PC-3 (cell line): ENCODE measurements around the gene SPDYE3. TPM values are rescaled to one million over a fixed set of nuclear protein-coding genes. Genes with fewer than 3 reads are reported as not detected.

Source experiments
- ATAC-seq: fragments of 200-7000 bp; cut with Tn5 transposase; 2 replicates; pipeline ENCODE4 v1.9.1; 2020; ENCODE audit warnings: mild to moderate bottlenecking, moderate library complexity
- BruUV-seq: library from RNA; stranded (reverse); fragments of 400-500 nt; replicated peaks from 2 replicates; lab custom pipeline; 2021; lab: Mats Ljungman, UMichigan
- CTCF ChIA-PET: fragments of 300-600 bp; sonication (Branson Sonifier 250); formaldehyde crosslinking; loops from one replicate; lab custom pipeline; 2022; ENCODE audit warnings: antibody characterized with exemption; lab: Charles Lee
- POLR2A ChIA-PET: fragments of 300-600 bp; sonication (Branson Sonifier 250); formaldehyde crosslinking; loops from one replicate; lab custom pipeline; 2022; ENCODE audit warnings: antibody characterized with exemption; ENCODE audit not compliant: unreplicated experiment; lab: Charles Lee
- DNase-seq: peaks from one replicate; pipeline ENCODE4 v3.0.0-alpha.2; 2015
- H2AFZ ChIP-seq: fragments of 300-600 bp; sonication (generic); 2 replicates; pipeline ENCODE4 v1.6.0; 2016; ENCODE audit warnings: antibody characterized with exemption, low read length
- H3F3A ChIP-seq: fragments of 300-600 bp; sonication (generic); one replicate; pipeline ENCODE4 v1.6.0; 2017; ENCODE audit warnings: antibody characterized with exemption, low read length, control low read depth, mild to moderate bottlenecking; ENCODE audit not compliant: unreplicated experiment
- H3K27ac ChIP-seq: fragments of 300-600 bp; sonication (generic); 2 replicates; pipeline ENCODE4 v1.5.1; 2016; ENCODE audit warnings: mild to moderate bottlenecking, low read length
- H3K27me3 ChIP-seq: fragments of 300-600 bp; sonication (generic); 2 replicates; pipeline ENCODE4 v1.6.1; 2016; ENCODE audit warnings: low read length, mixed read lengths
- H3K36me3 ChIP-seq: fragments of 300-600 bp; sonication (generic); 2 replicates; pipeline ENCODE4 v1.6.1; 2016; ENCODE audit warnings: low read depth, mixed run types, low read length, mixed read lengths
- H3K4me1 ChIP-seq: fragments of 300-600 bp; sonication (generic); 2 replicates; pipeline ENCODE4 v1.5.1; 2016; ENCODE audit warnings: low read length; ENCODE audit not compliant: insufficient read depth
- H3K4me2 ChIP-seq: fragments of 300-600 bp; sonication (generic); 2 replicates; pipeline ENCODE4 v1.6.0; 2016; ENCODE audit warnings: low read length
- H3K4me3 ChIP-seq: fragments of 300-600 bp; sonication (generic); 2 replicates; pipeline ENCODE4 v1.5.1; 2016; ENCODE audit warnings: mild to moderate bottlenecking, low read length, mixed read lengths
- H3K79me2 ChIP-seq: fragments of 300-600 bp; sonication (generic); 2 replicates; pipeline ENCODE4 v1.6.1; 2017; ENCODE audit warnings: low read length, mixed read lengths
- H3K9ac ChIP-seq: fragments of 300-600 bp; sonication (generic); 2 replicates; pipeline ENCODE4 v1.6.0; 2016; ENCODE audit warnings: mild to moderate bottlenecking, low read length
- H3K9me2 ChIP-seq: fragments of 300-600 bp; sonication (generic); replicated peaks from 2 replicates; pipeline ENCODE4 v1.6.1; 2016; ENCODE audit warnings: mixed run types, low read length, mixed read lengths
- H3K9me3 ChIP-seq: fragments of 300-600 bp; sonication (generic); 2 replicates; pipeline ENCODE4 v1.6.1; 2016; ENCODE audit warnings: low read length, mixed read lengths
- H4K20me1 ChIP-seq: fragments of 300-600 bp; sonication (generic); 2 replicates; pipeline ENCODE4 v1.6.1; 2016; ENCODE audit warnings: low read length, mixed read lengths
- EZH2 ChIP-seq: fragments of 300-600 bp; sonication (generic); IDR thresholded peaks from one replicate; pipeline ENCODE4 v1.6.1; 2017; ENCODE audit warnings: antibody characterized with exemption, mild to moderate bottlenecking, low read length; ENCODE audit not compliant: unreplicated experiment
- EZH2phosphoT487 ChIP-seq: fragments of 300-600 bp; sonication (generic); IDR thresholded peaks from 2 replicates; pipeline ENCODE4 v1.6.1; 2018; ENCODE audit warnings: mild to moderate bottlenecking, antibody characterized with exemption, low read length, borderline replicate concordance
- intact Hi-C: fragments of 100-400 bp; cut with micrococcal nuclease; formaldehyde crosslinking; loops from 2 replicates; pipeline ENCODE4 v1.9.0; 2023
- total RNA-seq: library from RNA; depleted of rRNA; stranded (reverse); fragments of >200 nt; gene quantifications from 2 replicates; pipeline ENCODE4 v1.2.3, GENCODE V29; 2014
- TF ChIP-seq, protein P1 (sequence below): fragments of 300-600 bp; sonication (generic); conservative IDR thresholded peaks from 2 replicates; pipeline ENCODE4 v1.5.1; 2017; ENCODE audit warnings: antibody characterized with exemption, low read depth, mild to moderate bottlenecking, low read length

SPDYE3 gene
- total RNA-seq, 1 experiment from 2014 or later: not detected

- Histone ChIP-seq H3K4me2 (no peak overlapping the region), H3K9ac (no peak overlapping the region), H2AFZ (no peak overlapping the region), H3K4me3 (no peak overlapping the region), H3K9me3 (no peaks in the 10 kb centered on the region), H4K20me1 (no peaks in the 10 kb centered on the region), H3K27ac (no peak overlapping the region), H3K4me1 (no peaks in the 10 kb centered on the region), H3F3A (no peaks in the 10 kb centered on the region), H3K9me2 (no peaks in the 10 kb centered on the region), H3K79me2 (no peaks in the 10 kb centered on the region), H3K27me3 (no peaks in the 10 kb centered on the region), H3K36me3 (peaks cover 28% of the 10 kb centered on the region)
- ChIA-PET CTCF (no interaction called here), POLR2A (no interaction called here)
- ATAC-seq (no peak), DNase-seq (no peak)
- intact Hi-C loops: loop anchor here (10.0 kb wide), 1 partner anchor 48 kb away; no protein-coding TSS in a partner anchor
- BruUV-seq: no TSS peak
- TF ChIP-seq EZH2 (no peak), EZH2phosphoT487 (no peak)
- TF ChIP-seq, protein P1, sequence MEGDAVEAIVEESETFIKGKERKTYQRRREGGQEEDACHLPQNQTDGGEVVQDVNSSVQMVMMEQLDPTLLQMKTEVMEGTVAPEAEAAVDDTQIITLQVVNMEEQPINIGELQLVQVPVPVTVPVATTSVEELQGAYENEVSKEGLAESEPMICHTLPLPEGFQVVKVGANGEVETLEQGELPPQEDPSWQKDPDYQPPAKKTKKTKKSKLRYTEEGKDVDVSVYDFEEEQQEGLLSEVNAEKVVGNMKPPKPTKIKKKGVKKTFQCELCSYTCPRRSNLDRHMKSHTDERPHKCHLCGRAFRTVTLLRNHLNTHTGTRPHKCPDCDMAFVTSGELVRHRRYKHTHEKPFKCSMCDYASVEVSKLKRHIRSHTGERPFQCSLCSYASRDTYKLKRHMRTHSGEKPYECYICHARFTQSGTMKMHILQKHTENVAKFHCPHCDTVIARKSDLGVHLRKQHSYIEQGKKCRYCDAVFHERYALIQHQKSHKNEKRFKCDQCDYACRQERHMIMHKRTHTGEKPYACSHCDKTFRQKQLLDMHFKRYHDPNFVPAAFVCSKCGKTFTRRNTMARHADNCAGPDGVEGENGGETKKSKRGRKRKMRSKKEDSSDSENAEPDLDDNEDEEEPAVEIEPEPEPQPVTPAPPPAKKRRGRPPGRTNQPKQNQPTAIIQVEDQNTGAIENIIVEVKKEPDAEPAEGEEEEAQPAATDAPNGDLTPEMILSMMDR: no peak
These were observed 49.0 kb downstream of the SPDYE3 start for GRCh38 chr7:100356416-100357068.

DNA sequence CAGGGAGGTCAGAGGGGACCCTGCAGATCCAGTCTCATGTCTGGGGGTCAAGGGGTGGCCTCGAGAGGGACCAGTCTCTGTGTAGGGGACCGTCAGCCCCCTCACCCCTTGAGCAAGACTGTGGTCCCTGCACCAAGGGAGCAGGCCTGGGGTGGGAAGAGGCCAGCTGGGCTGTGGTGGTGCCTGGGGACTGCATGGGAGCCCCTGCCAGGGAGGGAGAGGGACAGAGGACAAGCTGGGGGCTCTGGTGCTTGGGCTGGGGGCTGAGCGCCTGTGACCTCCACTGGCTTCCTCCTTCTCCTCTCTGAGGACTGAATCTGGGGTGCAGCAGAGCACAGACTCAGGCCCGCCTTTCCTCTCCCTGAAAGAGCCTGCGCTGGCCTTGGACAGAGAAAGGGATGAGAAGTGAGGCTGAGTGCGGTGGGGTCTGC, 49.6 kb downstream of the SPDYE3 start:
- no peak overlapping the region for H3K4me2 ChIP-seq
- H3K4me1 ChIP-seq: no peaks in the 10 kb centered on the region
- H3F3A ChIP-seq: no peaks in the 10 kb centered on the region
- no peaks in the 10 kb centered on the region for H3K9me3 ChIP-seq
- H2AFZ ChIP-seq: no peak overlapping the region
- POLR2A ChIA-PET: no interaction called here
- BruUV-seq: no TSS peak
- H3K9me2 ChIP-seq: no peaks in the 10 kb centered on the region
- CTCF ChIA-PET: no interaction called here
- H3K36me3 ChIP-seq: peaks cover 30% of the 10 kb centered on the region
- intact Hi-C loops: loop anchor here (10.0 kb wide), 1 partner anchor 48 kb away; no protein-coding TSS in a partner anchor
- H3K4me3 ChIP-seq: no peak overlapping the region
- DNase-seq (no peak), ATAC-seq (no peak)
- no peaks in the 10 kb centered on the region for H4K20me1 ChIP-seq
- TF ChIP-seq EZH2 (no peak), EZH2phosphoT487 (no peak)
- TF ChIP-seq, protein P1: no peak
- no peaks in the 10 kb centered on the region for H3K79me2 ChIP-seq
- no peak overlapping the region for H3K27ac ChIP-seq
- no peak overlapping the region for H3K9ac ChIP-seq
- no peaks in the 10 kb centered on the region for H3K27me3 ChIP-seq
